Stimulated activated CD8-positive, alpha-beta memory T cell treated with anti-CD3 and anti-CD28 coated beads, Interleukin-15, amount 100 ng/mL, for 48 hours (primary cell): Measurements from ENCODE around the gene ERGIC1.

Experiments
- DNase-seq, 2 donors: peaks; one replicate each; pipeline ENCODE4 v3.0.0-alpha.2; 2020; ENCODE audit warnings: low read depth in 2 of 2

ERGIC1 gene

GRCh38 chr5:172981931-172982330, 147.9 kb downstream of the ERGIC1 start:
- no peak for DNase-seq

- peak; percentile 94 for DNase-seq
Observed at GRCh38 chr5:172983542-172984243, 149.6 kb downstream of the ERGIC1 start, which contains the start of gene ATP6V0E1. Gene ATP6V0E1 (plus strand): TSS chr5:172983771. CDS start chr5:172983861, 90 bp downstream.

- DNase-seq = peak; percentile 63 to 66
Observed at GRCh38 chr5:172984244-172984953, 150.3 kb downstream of the ERGIC1 start.

GRCh38 chr5:172985596-172985995, 151.5 kb downstream of the ERGIC1 start:
- DNase-seq = no peak

GRCh38 chr5:172988276-172988675, 154.2 kb downstream of the ERGIC1 start:
- DNase-seq = no peak

GRCh38 chr5:172990776-172991175, 156.7 kb downstream of the ERGIC1 start:
- DNase-seq = no peak

GRCh38 chr5:172994405-172994804, 160.4 kb downstream of the ERGIC1 start:
- DNase-seq = no peak

- DNase-seq = no peak
Observed at GRCh38 chr5:172999372-172999973, 165.4 kb downstream of the ERGIC1 start.

- no peak for DNase-seq
Observed at GRCh38 chr5:172999974-173000373, 165.9 kb downstream of the ERGIC1 start.

GRCh38 chr5:173001229-173001841, 167.3 kb downstream of the ERGIC1 start:
- DNase-seq = peak in 1 of 2 donors; percentile 21
